HUDEP-2 (cell line): ENCODE results near the gene TPH1.
"Not testable (repeated sequence)": the region's sequence is repeated elsewhere in the genome, so short reads cannot be mapped to it uniquely, and the experiment has no call there.

ENCODE experiments used
- DNase-seq, 76 experiments: peaks; one replicate each; lab custom pipeline; 2025; ENCODE audit not compliant: unreplicated experiment in 76 of 76; lab: John Stamatoyannopoulos, UW

Gene TPH1

GRCh38 chr11:18027475-18027874 lies 18.6 kb downstream of the TPH1 start:
- DNase-seq = no peak

- DNase-seq = no peak
Measured at GRCh38 chr11:18022419-18022818, 23.6 kb downstream of the TPH1 start.

GRCh38 chr11:18019650-18020049 lies 26.4 kb downstream of the TPH1 start:
- no peak for DNase-seq

GRCh38 chr11:18016789-18017188 lies 29.3 kb downstream of the TPH1 start:
- DNase-seq = peak in 72 of 76 experiments; percentile 6 to 86 (median 54)

GRCh38 chr11:18014876-18015275 lies 31.2 kb downstream of the TPH1 start:
- DNase-seq = no peak

- DNase-seq = peak in 1 of 76 experiments; percentile 0
Measured at GRCh38 chr11:18013790-18014507, 32.1 kb downstream of the TPH1 start.

- peak in 75 of 76 experiments; percentile 27 to 95 (median 88) for DNase-seq
Measured at GRCh38 chr11:18012906-18013781, 32.9 kb downstream of the TPH1 start, which contains the start of gene SERGEF. SERGEF (minus strand) TSS chr11:18013047; CDS start chr11:18013010, 37 bp downstream.

- peak in 3 of 76 experiments; percentile 2 to 10 (median 4) for DNase-seq
Measured at GRCh38 chr11:18012122-18012905, 33.8 kb downstream of the TPH1 start.

- DNase-seq = no peak
Measured at GRCh38 chr11:18011633-18012032, 34.4 kb downstream of the TPH1 start.

GRCh38 chr11:18010977-18011586 lies 35.0 kb downstream of the TPH1 start:
- DNase-seq = no peak

GRCh38 chr11:18010121-18010670 lies 35.9 kb downstream of the TPH1 start:
- peak in 2 of 76 experiments; percentile 4 to 27 for DNase-seq

- DNase-seq = no peak
Measured at GRCh38 chr11:18005376-18006129, 40.5 kb downstream of the TPH1 start.

- DNase-seq = no peak
Measured at GRCh38 chr11:18001191-18001590, 44.9 kb downstream of the TPH1 start.

- DNase-seq = no peak
Measured at GRCh38 chr11:18000760-18001159, 45.3 kb downstream of the TPH1 start.

GRCh38 chr11:18000128-18000527 lies 45.9 kb downstream of the TPH1 start:
- not testable (repeated sequence) for DNase-seq
